GM21825 (cell line): Measurements from ENCODE around the gene CSPG4.
"Not testable (repeated sequence)": the region's sequence is repeated elsewhere in the genome, so short reads cannot be mapped to it uniquely, and the experiment has no call there.

Experiments
- ATAC-seq: cut with Tn5 transposase; IDR thresholded peaks from one replicate; pipeline ENCODE4 v1.9.1; 2021; ENCODE audit warnings: mild to moderate bottlenecking, moderate library complexity; ENCODE audit not compliant: unreplicated experiment

The CSPG4 gene, protein sequence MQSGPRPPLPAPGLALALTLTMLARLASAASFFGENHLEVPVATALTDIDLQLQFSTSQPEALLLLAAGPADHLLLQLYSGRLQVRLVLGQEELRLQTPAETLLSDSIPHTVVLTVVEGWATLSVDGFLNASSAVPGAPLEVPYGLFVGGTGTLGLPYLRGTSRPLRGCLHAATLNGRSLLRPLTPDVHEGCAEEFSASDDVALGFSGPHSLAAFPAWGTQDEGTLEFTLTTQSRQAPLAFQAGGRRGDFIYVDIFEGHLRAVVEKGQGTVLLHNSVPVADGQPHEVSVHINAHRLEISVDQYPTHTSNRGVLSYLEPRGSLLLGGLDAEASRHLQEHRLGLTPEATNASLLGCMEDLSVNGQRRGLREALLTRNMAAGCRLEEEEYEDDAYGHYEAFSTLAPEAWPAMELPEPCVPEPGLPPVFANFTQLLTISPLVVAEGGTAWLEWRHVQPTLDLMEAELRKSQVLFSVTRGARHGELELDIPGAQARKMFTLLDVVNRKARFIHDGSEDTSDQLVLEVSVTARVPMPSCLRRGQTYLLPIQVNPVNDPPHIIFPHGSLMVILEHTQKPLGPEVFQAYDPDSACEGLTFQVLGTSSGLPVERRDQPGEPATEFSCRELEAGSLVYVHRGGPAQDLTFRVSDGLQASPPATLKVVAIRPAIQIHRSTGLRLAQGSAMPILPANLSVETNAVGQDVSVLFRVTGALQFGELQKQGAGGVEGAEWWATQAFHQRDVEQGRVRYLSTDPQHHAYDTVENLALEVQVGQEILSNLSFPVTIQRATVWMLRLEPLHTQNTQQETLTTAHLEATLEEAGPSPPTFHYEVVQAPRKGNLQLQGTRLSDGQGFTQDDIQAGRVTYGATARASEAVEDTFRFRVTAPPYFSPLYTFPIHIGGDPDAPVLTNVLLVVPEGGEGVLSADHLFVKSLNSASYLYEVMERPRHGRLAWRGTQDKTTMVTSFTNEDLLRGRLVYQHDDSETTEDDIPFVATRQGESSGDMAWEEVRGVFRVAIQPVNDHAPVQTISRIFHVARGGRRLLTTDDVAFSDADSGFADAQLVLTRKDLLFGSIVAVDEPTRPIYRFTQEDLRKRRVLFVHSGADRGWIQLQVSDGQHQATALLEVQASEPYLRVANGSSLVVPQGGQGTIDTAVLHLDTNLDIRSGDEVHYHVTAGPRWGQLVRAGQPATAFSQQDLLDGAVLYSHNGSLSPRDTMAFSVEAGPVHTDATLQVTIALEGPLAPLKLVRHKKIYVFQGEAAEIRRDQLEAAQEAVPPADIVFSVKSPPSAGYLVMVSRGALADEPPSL (N-terminal part only)

DNA sequence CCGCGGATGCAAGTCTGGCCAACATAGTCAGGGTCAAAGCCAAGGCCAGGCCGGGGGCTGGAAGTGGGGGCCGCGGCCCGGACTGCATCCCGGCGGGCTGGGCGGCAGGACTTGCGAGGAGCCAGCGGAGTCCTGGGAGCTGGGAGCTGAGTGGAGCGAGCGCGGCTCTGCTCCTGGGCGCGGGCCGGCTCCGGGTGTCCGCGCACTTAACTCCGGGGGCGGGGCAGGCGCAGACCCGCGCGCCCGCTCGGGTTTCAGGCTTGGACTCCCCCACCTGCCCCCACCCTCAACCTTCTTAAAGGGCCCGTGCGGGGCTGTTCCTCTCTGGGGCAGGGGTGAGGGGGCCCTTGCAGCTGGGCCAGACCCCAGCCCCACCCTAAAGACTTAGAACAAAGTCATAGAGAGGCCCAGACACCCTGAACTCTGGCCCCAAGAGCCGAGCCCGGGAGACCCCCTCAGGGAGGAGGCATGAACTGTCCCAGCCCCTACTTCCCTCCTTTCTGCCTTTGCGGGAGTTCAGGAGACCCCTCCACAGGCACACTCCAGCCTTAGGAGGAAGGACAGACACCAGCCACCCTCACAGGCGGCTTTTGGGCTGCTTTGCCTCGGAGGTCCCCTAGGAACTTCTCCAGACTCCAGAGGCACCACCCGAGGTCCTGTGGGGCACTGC is at the start of gene CSPG4:
CSPG4 (minus strand) TSS at position 181 of the 670 bp plus-strand sequence; CDS start at position 88, 93 bp downstream.
- ATAC-seq = no peak

DNA sequence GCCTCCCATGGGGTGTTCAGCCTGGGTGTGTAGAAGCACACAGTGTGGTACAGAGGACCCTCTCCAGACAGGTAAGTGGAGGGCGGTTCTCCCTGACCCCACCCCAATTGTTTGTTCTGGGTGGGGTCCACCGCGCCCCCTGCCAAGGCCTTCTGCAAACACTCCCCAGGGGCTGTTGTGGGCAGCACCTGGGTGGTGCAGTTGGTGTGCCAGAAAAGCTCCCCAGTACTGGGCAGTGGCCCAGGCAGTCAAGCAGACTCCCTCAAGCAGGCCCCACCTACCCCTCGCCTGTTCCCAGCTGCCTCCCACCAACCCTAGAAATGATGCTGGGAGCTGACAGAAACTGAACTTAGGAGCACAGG is 49.7 kb upstream of the CSPG4 start:
- ATAC-seq = not testable (repeated sequence)

DNA sequence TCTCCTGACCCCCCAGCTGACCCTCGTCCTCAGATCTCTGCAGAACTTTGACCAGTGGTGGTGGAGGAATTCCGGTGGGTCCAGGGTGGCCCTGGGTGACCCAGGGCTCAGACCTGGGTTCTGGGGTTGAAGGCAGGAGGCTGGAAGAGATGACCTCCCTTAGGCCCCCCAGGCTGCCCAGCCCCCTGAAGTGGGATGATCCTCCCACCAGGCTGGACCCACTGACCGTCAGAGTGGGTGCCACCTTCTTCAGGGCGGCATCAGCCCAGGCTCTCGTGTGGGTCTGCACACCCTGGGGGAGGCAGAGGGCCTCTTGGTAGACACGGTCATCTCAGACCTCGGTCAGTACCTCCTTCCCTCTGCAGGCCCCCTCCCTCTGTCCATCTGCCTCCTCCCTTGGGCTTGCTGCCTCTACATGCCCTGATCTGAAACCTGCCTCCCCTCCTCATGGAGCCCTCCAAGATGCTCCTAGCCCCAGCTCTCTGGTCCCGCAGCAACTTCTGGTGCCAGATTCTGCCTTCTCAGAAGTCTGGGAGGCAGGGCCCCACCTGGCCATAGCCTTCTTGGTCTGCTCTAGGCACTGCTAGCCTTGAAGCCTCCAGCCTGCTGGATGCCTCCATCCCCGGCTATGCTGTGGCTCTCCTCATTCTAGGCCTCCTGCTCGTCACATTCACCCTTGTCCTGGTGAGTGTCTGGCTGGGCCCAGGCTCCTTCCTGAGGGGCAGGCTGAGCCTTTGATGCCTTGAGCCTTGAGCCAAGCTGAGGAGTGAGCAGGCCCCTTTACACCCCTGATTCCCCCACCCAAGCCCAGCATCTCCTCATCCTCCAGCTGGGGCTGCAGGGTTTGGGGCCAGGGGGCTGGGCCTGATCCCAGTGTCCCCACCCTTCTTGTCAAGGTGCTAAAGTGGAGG is 49.1 kb upstream of the CSPG4 start:
- no peak for ATAC-seq

DNA sequence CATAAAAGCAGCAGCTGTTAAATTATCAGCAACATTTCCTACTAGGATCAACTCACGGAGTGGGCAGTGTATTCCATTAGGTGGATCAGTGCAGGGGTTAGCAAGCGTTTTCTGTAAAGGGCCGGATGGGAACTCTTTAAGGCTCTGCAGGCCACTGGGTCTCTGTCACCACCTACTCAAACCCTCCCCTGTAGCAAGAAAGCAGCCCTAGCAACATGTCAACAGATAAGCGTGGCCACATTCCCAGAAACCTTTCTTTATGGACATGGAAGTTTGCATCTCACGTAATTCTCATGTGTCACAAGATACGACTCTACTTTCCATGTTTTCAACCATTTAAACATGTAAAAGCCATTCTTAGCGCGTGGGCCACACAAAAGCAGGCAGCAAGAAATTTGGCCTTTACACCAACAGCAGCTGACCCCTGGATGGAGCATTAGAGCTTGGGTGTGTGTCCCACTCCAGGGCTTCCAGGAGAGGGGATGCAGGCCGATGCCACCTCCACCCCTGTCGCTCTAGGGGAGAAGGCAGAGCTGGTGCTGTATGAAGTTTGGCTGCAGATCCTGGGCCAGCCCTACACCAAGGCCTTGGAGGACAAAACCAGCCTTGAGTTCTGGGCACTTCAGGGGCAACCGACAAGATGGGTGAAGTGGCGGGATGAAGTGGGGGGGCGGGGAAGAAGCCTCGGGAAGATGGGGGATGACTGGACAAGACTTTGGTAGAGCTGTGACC is 48.2 kb upstream of the CSPG4 start:
- ATAC-seq = no peak

DNA sequence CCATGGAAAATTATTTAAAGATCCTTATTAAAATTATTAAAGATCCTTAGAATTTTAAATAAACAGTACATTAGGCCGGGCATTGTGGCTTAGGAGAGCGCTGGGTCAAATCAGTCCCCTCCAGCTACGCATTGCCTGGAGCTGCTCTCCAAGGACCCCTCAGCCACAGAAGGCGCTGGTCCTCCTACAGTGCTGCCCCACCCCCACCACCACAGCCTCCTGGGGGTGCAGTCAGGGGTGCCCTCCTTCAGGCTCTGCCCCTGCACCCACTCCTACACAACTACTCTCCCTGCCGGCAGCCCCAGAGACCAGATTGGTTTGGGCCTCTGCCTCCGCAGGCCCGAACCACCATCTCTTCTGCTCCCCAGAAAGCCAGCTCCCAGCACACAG is 47.5 kb upstream of the CSPG4 start:
- ATAC-seq = not testable (repeated sequence)

DNA sequence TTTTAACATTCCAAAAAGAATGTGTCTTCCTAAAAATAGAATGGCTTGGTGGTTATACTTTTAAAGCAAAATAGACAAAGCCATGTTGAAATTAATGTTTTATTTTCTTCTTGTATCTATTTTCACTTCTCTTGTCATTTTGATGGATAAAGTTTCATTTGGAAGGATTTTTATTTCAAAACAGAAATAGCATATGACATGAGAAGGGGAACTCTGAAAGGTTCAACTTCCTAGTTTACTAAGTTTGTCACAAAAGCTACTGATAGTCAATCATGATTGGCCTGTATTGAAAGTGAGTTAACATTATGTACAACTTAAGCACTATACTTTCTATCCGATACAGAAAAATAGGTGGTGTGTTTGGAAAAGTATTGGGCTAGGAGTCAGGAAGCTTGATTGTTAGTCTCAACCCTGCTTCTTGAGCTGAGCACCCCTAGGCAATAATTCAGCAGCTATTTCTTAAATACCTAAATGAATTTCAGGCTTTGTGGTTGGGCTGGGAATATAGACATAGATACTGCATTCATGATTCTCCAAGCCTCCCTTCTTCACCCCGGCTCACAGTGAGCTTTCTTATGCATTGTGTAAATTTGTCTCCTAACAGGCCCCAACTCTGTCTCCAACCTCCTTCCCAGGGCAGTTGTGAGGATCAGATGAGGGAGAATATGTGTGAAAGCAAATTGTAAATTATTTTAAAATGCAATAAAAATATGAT is 46.9 kb upstream of the CSPG4 start:
- ATAC-seq = no peak

DNA sequence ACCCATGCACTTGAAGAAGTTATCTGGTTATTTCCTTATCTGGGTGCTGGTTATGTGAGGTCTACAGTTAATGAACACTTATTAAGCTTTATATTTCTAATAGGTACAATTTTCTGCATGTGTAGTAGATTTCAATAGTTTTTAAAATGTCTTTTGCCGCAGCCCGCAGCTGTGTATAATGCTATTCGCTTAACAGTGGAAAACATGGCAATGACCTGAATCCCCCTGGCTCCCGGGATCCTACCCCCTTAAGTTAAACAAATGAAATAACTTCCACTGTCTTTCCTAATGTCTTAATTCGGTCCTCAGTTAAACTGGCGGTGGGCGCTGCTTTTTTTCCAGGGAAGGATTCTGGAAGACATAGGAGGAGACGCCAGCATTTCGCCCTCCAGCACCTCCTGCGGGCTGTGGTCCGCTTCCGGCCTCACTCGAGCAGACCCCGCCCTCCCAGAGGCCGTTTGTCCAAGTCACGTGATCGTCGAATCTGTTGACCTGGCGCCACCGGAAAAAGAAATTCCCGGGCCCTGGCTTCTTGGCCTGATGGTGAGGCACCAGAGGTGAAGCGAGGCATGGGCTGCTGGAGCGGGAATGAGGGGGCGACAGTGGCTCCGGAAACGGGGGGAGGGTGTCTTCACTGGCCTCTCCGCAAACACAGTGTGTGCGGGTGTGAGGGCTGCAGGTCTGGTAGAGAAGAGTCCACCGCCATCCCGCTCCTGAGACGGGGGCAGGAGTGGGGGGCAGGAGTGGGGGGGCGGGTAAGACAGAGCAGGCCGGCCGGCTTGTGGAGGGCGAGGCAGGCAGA is 45.6 kb upstream of the CSPG4 start:
- peak; percentile 90 for ATAC-seq

DNA sequence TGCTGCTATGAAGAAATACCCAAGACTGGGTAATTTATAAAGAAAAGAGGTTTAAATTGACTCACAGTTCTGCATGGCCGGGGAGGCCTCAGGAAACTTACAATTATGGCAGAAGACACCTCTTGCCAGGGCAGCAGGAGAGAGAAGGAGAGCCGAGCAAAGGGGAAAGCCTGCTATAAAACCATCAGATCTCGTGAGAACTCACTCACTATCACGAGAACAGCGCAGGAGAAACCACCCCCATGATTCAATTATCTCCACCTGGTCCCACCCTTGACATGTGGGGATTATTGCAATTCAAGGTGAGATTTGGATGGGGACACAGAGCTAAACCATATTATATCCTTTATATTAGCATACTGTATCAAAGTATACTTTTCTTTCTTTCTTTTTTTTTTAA is 42.2 kb upstream of the CSPG4 start:
- not testable (repeated sequence) for ATAC-seq

DNA sequence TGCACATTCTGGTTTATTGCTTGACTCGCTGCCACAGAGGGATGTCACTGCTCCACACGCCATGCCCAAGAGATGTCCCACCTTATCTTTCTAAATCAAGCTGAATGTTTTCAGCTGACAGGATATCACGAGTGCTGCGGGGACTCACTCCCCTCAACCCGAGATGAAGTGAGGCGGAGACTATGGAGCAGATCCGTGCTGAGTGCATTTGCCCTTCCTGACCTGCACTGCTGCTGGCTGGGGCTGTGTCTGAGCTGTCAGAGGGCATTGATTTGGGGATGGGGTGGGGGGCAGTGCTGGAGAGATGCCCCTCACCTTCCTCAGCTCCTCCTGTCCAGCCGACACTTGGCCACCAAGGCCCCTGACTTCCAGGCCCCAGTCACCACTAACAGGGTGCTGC is 40.5 kb upstream of the CSPG4 start:
- no peak for ATAC-seq

DNA sequence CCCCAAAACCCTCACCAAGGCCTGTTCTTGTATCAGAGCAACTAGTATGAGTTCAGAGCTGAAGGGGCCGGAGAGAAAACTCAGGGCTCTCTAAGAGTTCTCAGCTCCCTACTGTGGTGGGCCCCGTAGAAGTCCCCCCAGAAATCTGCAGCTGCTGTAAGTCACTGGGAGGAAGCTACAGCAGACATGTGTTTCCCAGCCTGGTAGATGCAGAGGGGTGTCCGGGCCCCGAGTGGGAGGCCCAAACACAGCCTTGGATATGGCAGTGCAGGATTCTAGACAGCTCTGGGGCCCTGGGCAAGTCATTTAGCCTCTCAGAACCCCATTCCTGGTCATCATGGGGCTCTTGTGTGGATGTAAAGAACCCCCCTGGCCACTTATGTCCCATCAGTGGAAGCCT is 39.2 kb upstream of the CSPG4 start:
- ATAC-seq = no peak

DNA sequence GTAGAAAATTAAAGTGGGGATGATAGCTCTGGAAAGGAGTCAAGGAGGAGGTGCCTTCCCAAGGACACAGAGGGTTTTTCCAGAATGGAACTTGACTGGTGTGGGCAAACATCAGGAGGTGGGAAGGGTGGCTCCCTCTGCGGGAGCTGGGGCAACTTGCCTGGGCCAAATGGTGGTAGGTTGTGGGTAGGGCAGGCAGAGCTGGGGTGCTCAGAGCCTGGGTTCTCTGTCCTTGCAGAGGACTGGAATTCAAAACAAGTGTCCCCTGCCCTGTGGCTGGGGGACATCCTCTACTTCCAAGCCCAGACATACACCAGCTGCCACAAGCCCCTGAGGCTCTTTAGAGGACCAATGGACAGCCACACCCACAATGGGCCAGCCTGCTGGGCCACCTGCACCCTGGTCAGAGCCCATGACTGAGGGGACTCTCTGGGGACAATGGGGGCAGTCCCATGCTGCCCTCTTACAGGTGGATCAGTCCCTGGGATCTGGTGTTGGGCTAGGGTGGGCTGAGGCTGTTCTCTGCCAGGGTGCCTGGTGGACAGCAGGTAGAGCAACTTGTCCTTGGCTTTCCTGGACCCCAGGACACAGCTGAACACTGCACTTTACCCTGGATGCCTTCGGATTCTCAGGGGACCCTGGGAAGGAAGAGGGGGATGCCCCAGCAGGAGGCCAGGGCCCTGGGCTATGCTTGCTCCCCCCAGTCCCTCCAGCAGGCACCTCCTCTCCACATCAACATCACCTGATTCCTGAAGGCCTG is 38.6 kb upstream of the CSPG4 start:
- ATAC-seq = no peak

DNA sequence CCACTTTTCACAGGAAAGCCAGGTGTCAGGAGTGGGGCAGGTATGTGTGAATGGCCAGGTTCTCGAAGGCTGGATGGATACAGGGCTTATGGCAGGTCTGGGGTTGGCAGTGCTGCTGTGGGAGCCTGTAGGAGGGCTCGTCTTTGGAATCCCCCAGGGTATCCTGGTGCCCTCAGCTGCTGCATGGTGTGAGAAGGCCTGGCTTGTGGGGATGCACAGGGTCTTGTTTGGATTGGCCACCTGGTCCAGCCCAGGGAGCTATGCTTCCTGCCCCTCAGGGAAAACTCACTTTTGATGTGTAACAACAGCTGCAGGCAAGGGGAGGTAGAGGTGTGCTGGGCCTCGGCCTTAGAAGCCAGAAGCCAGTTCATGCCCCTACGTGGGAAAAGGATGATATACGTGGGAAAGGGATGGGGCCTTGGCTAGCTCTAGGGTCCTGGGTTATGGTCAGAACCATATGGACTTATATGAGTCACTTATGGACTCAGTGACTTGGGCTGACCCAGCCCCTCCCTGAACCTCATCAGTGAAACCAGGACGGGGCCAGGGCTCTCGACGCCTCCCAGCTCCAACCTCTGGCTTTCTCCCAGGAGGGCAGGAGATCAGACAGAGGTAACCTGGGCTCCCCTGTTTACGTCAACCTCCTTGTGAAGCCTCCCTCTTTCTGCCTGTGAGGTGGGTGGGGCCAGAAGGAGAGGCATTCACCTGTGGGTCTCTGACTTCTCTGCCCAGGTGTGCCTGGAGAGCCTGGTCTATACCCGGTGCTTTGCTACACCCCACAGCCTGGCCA is 37.8 kb upstream of the CSPG4 start:
- no peak for ATAC-seq

DNA sequence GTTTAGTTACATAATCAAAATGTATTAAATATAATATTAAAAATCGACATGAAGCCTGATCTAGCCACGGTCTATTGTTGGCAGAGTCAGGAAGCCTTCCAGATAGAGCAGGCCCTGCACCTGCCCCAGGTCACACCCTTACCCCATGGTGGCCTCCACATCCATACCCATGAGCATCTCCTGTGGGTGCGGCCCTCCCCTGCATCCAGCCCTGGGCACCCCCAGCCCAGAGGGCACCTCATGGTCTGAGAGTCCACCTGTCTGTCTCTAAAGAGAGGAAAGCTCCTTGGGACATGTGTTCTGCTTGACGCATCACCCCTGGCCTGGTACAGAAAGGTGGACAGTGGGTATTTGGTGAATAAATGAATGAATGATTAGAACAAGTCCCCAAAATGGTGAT is 37.2 kb upstream of the CSPG4 start:
- ATAC-seq = no peak

DNA sequence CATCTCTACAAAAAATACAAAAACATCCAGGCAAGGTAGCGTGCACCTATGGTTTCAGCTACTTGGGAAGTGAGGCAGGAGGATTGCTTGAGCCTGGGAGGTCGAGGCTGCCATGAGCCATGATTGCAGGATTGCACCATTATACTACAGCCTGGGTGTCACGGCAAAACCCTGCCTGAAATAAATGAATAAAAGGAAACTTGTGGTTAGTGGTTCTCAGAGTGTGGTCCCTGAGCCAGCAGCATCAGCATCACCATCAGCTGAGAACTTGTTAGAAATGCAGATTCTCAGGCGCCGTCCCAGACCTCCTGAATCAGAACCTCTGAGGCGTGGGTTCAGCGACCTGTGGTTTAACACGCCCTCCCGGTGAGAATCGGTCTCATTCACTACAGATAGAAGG is 36.2 kb upstream of the CSPG4 start:
- not testable (repeated sequence) for ATAC-seq

DNA sequence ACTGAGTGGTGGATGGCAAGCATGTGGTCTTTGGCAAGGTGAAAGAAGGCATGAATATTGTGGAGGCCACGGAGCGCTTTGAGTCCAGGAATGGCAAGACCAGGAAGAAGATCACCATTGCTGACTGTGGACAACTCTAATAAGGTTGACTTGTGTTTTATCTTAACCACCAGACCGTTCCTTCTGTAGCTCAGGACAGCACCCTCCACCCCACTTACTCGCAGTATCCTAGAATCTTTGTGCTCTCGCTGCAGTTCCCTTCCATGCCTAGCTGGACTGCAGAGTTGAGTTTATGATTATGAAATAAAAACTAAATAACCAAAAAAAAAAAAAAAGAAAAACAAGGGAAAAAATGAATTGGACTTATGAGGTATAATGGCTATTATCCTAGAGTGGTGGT is 34.5 kb upstream of the CSPG4 start:
- ATAC-seq = not testable (repeated sequence)

DNA sequence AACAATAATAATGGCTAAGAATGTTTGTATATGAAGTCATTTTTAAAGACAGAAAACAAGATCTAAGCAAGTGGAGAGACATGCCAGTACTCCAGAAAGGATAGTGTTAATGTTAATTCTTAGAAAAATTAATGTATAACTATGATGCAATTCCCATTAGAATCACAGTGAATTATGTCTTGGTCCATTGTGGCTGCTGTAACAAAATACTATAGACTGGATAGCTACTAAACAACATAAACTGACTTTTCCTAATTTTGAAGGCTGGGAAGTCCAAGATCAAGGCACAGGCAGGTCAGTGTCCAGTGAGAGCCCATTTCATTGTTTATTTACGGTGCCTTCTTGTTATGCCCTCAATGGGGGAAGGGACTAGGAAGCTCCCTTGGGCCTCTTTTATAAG is 32.7 kb upstream of the CSPG4 start:
- no peak for ATAC-seq
